H1 (cell line): ENCODE measurements around the gene FBN1. TPM values are rescaled to one million over a fixed set of nuclear protein-coding genes. Genes with fewer than 3 reads are reported as not detected.

Experiments used
- CTCF ChIA-PET: fragments of 300-600 bp; sonication (Branson Sonifier 250); formaldehyde crosslinking; loops from one replicate; lab custom pipeline; 2021; ENCODE audit not compliant: partially characterized antibody; lab: Charles Lee
- POLR2A ChIA-PET: fragments of 300-600 bp; sonication (Branson Sonifier 250); formaldehyde crosslinking; loops from one replicate; lab custom pipeline; 2021; ENCODE audit warnings: inconsistent platforms; ENCODE audit not compliant: partially characterized antibody; lab: Charles Lee
- DNase-seq, 2 experiments: peaks; one replicate each; pipeline versions ENCODE4 v3.0.0 to v3.0.0-alpha.2; 2010 to 2022; ENCODE audit warnings: low spot score in 2 of 2, low read depth in 1 of 2, mixed read lengths in 1 of 2
- FAIRE-seq: peaks from 2 replicates; lab custom pipeline; 2011; peaks lifted over from hg19 to GRCh38; lab: Jason Lieb, UNC
- H2AFZ ChIP-seq: 2 replicates; pipeline ENCODE4 v1.8.1; 2012; ENCODE audit warnings: low read length, inconsistent platforms
- H2AK5ac ChIP-seq: 2 replicates; pipeline ENCODE4 v1.6.1; 2013; ENCODE audit warnings: low read depth, low read length
- H2BK120ac ChIP-seq: replicated peaks from 2 replicates; pipeline ENCODE3; 2013; ENCODE audit warnings: low read depth, low read length, inconsistent platforms
- H2BK12ac ChIP-seq: 2 replicates; pipeline ENCODE4 v1.6.1; 2013; ENCODE audit warnings: low read depth, low read length
- H2BK15ac ChIP-seq: 2 replicates; pipeline ENCODE4 v1.6.1; 2013; ENCODE audit warnings: low read length
- H2BK20ac ChIP-seq: 2 replicates; pipeline ENCODE4 v1.6.1; 2013; ENCODE audit warnings: low read length
- H2BK5ac ChIP-seq: 2 replicates; pipeline ENCODE4 v1.6.1; 2013; ENCODE audit warnings: low read depth, low read length
- H3K14ac ChIP-seq: 2 replicates; pipeline ENCODE4 v1.6.1; 2013; ENCODE audit warnings: inconsistent platforms; ENCODE audit not compliant: insufficient read length
- H3K18ac ChIP-seq: 2 replicates; pipeline ENCODE4 v1.6.1; 2013; ENCODE audit warnings: low read length; ENCODE audit errors: extremely low read depth
- H3K23ac ChIP-seq: 2 replicates; pipeline ENCODE4 v1.6.1; 2013; ENCODE audit warnings: inconsistent platforms; ENCODE audit not compliant: insufficient read length
- H3K23me2 ChIP-seq: 2 replicates; pipeline ENCODE4 v1.6.1; 2013; ENCODE audit warnings: low read depth, low read length
- H3K27ac ChIP-seq: 2 replicates; pipeline ENCODE4 v1.6.1; 2011; ENCODE audit warnings: low read depth, low read length, inconsistent platforms
- H3K27me3 ChIP-seq, 4 experiments: replicated peaks in 1 of 4; 1 replicate in 1 of 4; 2 replicates in 3 of 4; pipeline versions ENCODE4 v1.6.1 to v1.8.1; 2011 to 2013; ENCODE audit warnings: low read length in 3 of 4, mild to moderate bottlenecking in 3 of 4, inconsistent platforms in 2 of 4, mixed read lengths in 2 of 4, moderate library complexity in 1 of 4; ENCODE audit not compliant: control insufficient read depth in 3 of 4, insufficient read depth in 3 of 4; ENCODE audit errors: extremely low read depth in 1 of 4
- H3K36me3 ChIP-seq, 4 experiments: 2 replicates each; pipeline versions ENCODE4 v1.6.1 to v1.8.1; 2011 to 2013; ENCODE audit warnings: mild to moderate bottlenecking in 4 of 4, low read length in 3 of 4, moderate library complexity in 2 of 4, control low read depth in 1 of 4, inconsistent platforms in 1 of 4; ENCODE audit not compliant: insufficient read depth in 4 of 4, control insufficient read depth in 2 of 4
- H3K4ac ChIP-seq: replicated peaks from 2 replicates; pipeline ENCODE3; 2013; ENCODE audit warnings: low read length, low read depth, mixed read lengths, inconsistent platforms; ENCODE audit not compliant: insufficient read length
- H3K4me1 ChIP-seq, 4 experiments: replicated peaks in 1 of 4; 1 replicate in 1 of 4; 2 replicates in 3 of 4; pipeline versions ENCODE4 v1.6.1 to v1.8.1; 2011 to 2013; ENCODE audit warnings: low read length in 3 of 4, inconsistent platforms in 2 of 4, mixed read lengths in 1 of 4; ENCODE audit not compliant: insufficient read depth in 4 of 4, control insufficient read depth in 3 of 4
- H3K4me2 ChIP-seq, 2 experiments: 2 replicates each; pipeline versions ENCODE4 v1.6.1 to v1.8.1; 2011 to 2013; ENCODE audit warnings: low read depth in 2 of 2, low read length in 2 of 2, control low read depth in 1 of 2, inconsistent platforms in 1 of 2, mild to moderate bottlenecking in 1 of 2; ENCODE audit not compliant: insufficient read depth in 1 of 2
- H3K4me3 ChIP-seq, 4 experiments: fragments of 200-600, 300-600 bp in 1 of 4; sonication (generic), shearing (Covaris generic), sonication (Bioruptor Twin) in 1 of 4; 2 replicates each; pipeline versions ENCODE4 v1.5.1 to v1.8.1; 2011 to 2016; ENCODE audit warnings: low read length in 4 of 4, low read depth in 3 of 4, control low read depth in 2 of 4, inconsistent platforms in 2 of 4, mild to moderate bottlenecking in 2 of 4, mixed read lengths in 1 of 4, moderate library complexity in 1 of 4; ENCODE audit not compliant: insufficient read depth in 2 of 4; ENCODE audit errors: extremely low read depth in 1 of 4
- H3K56ac ChIP-seq: replicated peaks from 2 replicates; pipeline ENCODE3; 2013; ENCODE audit warnings: low read depth, mild to moderate bottlenecking, mixed read lengths, low read length, inconsistent platforms; ENCODE audit not compliant: insufficient read length
- H3K79me1 ChIP-seq: 2 replicates; pipeline ENCODE4 v1.6.1; 2013; ENCODE audit warnings: low read depth, low read length, control low read depth
- H3K79me2 ChIP-seq, 2 experiments: 2 replicates each; pipeline versions ENCODE4 v1.6.1 to v1.8.1; 2012 to 2013; ENCODE audit warnings: low read length in 2 of 2, mild to moderate bottlenecking in 2 of 2, inconsistent platforms in 1 of 2; ENCODE audit not compliant: insufficient read depth in 2 of 2, control insufficient read depth in 1 of 2
- H3K9ac ChIP-seq, 4 experiments: replicated peaks in 1 of 4; 1 replicate in 1 of 4; 2 replicates in 3 of 4; pipeline versions ENCODE4 v1.6.1 to v1.8.1; 2011 to 2013; ENCODE audit warnings: low read depth in 3 of 4, low read length in 3 of 4, control low read depth in 2 of 4, mild to moderate bottlenecking in 2 of 4, moderate library complexity in 2 of 4, inconsistent platforms in 1 of 4; ENCODE audit errors: extremely low read depth in 1 of 4
- H3K9me3 ChIP-seq, 2 experiments: 2 replicates each; pipeline versions ENCODE4 v1.6.1 to v1.8.1; 2012 to 2013; ENCODE audit warnings: mild to moderate bottlenecking in 2 of 2, moderate library complexity in 2 of 2, control low read depth in 1 of 2, inconsistent platforms in 1 of 2, low read depth in 1 of 2, low read length in 1 of 2, mixed read lengths in 1 of 2; ENCODE audit not compliant: insufficient read depth in 2 of 2
- H4K20me1 ChIP-seq, 2 experiments: replicated peaks in 1 of 2; 2 replicates each; pipeline versions ENCODE3 to v1.8.1; 2011 to 2013; ENCODE audit warnings: inconsistent platforms in 2 of 2, low read length in 2 of 2, mild to moderate bottlenecking in 1 of 2; ENCODE audit not compliant: insufficient read depth in 2 of 2, control insufficient read depth in 1 of 2
- H4K5ac ChIP-seq: 2 replicates; pipeline ENCODE4 v1.6.1; 2013; ENCODE audit warnings: low read length, low read depth, mixed read lengths, inconsistent platforms; ENCODE audit not compliant: insufficient read length
- H4K8ac ChIP-seq: 2 replicates; pipeline ENCODE4 v1.8.0; 2013; ENCODE audit warnings: mild to moderate bottlenecking, moderate library complexity, low read length, inconsistent platforms; ENCODE audit not compliant: insufficient read depth; ENCODE audit errors: extremely low read depth
- H4K91ac ChIP-seq: replicated peaks from 2 replicates; pipeline ENCODE3; 2013; ENCODE audit warnings: low read length, mixed read lengths, inconsistent platforms; ENCODE audit not compliant: insufficient read length
- CHD1 ChIP-seq: IDR thresholded peaks from 2 replicates; pipeline ENCODE4 v1.6.1; 2012; ENCODE audit warnings: low read depth, low read length, improper control_type of control experiment
- POLR2AphosphoS5 ChIP-seq: IDR thresholded peaks from 2 replicates; pipeline ENCODE4 v1.6.1; 2011; ENCODE audit warnings: low read depth, low read length
- RNF2 ChIP-seq: fragments of 200-900, 300-1000 bp; sonication (generic); IDR thresholded peaks from 2 replicates; pipeline ENCODE4 v1.7.1; 2016; ENCODE audit warnings: borderline replicate concordance, low read depth, mild to moderate bottlenecking, antibody characterized with exemption, low read length; ENCODE audit not compliant: poor library complexity, severe bottlenecking; ENCODE audit errors: missing control alignments
- TAF7 ChIP-seq: optimal IDR thresholded peaks from 2 replicates; pipeline ENCODE3; 2011; ENCODE audit warnings: low read depth, mild to moderate bottlenecking, inconsistent platforms, low read length, moderate library complexity, borderline replicate concordance
- TEAD4 ChIP-seq: IDR thresholded peaks from 2 replicates; pipeline ENCODE4 v1.6.1; 2012; ENCODE audit warnings: low read depth, low read length, inconsistent platforms, mixed read lengths
- WGBS, 2 experiments: shearing (Covaris generic) in 1 of 2; methylation state at CpG; one replicate each; pipeline versions ENCODE4 v1.1.6 to v1.1.7; 2013 to 2015; ENCODE audit warnings: low lambda C conversion rate in 2 of 2, mixed read lengths in 2 of 2, inconsistent platforms in 1 of 2, low coverage in 1 of 2, missing lambda C conversion rate in 1 of 2; ENCODE audit not compliant: insufficient replicate concordance in 2 of 2, insufficient coverage in 1 of 2, insufficient read length in 1 of 2; ENCODE audit errors: extremely low coverage in 1 of 2, missing lambda C conversion rate in 1 of 2; 5-methylcytosine and 5-hydroxymethylcytosine counted together
- polyA plus RNA-seq, 7 experiments: library from polyadenylated mRNA; depleted of rRNA in 3 of 7; stranded (reverse) in 5 of 7; unstranded in 2 of 7; fragments of >200 nt in 5 of 7; fragments of 200-250 nt in 2 of 7; gene quantifications; 1 replicate in 5 of 7; 2 replicates in 1 of 7; 4 replicates in 1 of 7; pipeline versions ENCODE4 v1.2.1 to v1.2.3, GENCODE V29; 2011 to 2013; ENCODE audit warnings: missing spikeins in 2 of 7, mixed read lengths in 2 of 7
- total RNA-seq: library from RNA; stranded (reverse); fragmentation: NEBNext Ultra II Directional; extraction: Animal tissue kit (Norgen Biotek cat#: 25700); gene quantifications from 2 replicates; pipeline ENCODE4 v1.2.1, GENCODE V29; 2021

FBN1 gene
- total and polyA plus RNA-seq, 2 of the 8 experiments (the other 6 are each of a cell fraction or from before 2014, with no cell fraction given), result 3.0 to 4.0 TPM

DNA sequence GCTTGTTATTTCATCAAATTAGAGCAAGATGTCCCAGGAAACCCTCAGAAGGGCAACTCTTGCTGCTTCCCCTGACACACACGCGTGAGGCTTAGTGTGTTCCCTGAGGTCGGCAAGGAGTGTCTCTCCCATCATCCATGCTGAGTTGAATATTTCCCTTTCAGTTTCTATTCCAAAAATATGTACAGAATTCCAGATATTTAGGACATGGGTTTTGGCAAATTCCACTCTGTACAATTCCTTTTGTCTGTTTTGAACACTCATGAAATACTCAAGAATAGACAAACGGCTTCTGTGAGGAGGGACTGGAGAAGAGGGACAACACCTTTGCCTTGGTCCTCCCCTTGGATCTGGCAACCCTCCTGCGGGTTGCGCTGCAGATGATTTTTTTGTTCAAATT, 176.2 kb downstream of the FBN1 start:
- no peak overlapping the region for H3K14ac ChIP-seq
- no peak overlapping the region for H3K4ac ChIP-seq
- H3K4me1 ChIP-seq, result no peaks in the 10 kb centered on the region
- H2BK12ac ChIP-seq, result no peak overlapping the region
- H3K27ac ChIP-seq, result no peak overlapping the region
- no peak overlapping the region for H2AFZ ChIP-seq
- 0 out of 8 replicates have a peak, but pooled peaks cover 0 to 2% (median 0%) of the 10 kb centered on the region in 4 experiments for H3K36me3 ChIP-seq
- no peak overlapping the region for H3K9ac ChIP-seq
- no peaks in the 10 kb centered on the region for H3K9me3 ChIP-seq
- H3K4me3 ChIP-seq, result no peak overlapping the region
- H2BK15ac ChIP-seq, result no peak overlapping the region
- H3K27me3 ChIP-seq, result no peaks in the 10 kb centered on the region
- no peak overlapping the region for H4K8ac ChIP-seq
- no peak overlapping the region for H4K91ac ChIP-seq
- TF ChIP-seq RNF2, result no peak
- no peak for TF ChIP-seq POLR2AphosphoS5
- TF ChIP-seq CHD1, result no peak
- TF ChIP-seq TAF7, result no peak
- no peak for TF ChIP-seq TEAD4
- H3K56ac ChIP-seq, result no peak overlapping the region
- no peak overlapping the region for H2BK120ac ChIP-seq
- ChIA-PET POLR2A (no interaction called here), CTCF (no interaction called here)
- WGBS, 2 experiments, result 95% methylated on average over 6 of the region's 6 CpGs; no CpG with 5 or more reads in 1 of the 2 experiments
- H3K4me2 ChIP-seq, result no peak overlapping the region
- no peak for DNase-seq
- no peak overlapping the region for H3K18ac ChIP-seq
- no peaks in the 10 kb centered on the region for H3K23me2 ChIP-seq
- H3K23ac ChIP-seq, result no peak overlapping the region
- no peaks in the 10 kb centered on the region for H4K20me1 ChIP-seq
- no peak for FAIRE-seq
- no peaks in the 10 kb centered on the region for H3K79me1 ChIP-seq
- no peaks in the 10 kb centered on the region for H3K79me2 ChIP-seq
- no peak overlapping the region for H2BK20ac ChIP-seq
- no peak overlapping the region for H2AK5ac ChIP-seq
- no peak overlapping the region for H4K5ac ChIP-seq
- H2BK5ac ChIP-seq, result no peak overlapping the region
